Fibroblast of skin of abdomen (primary cell): ENCODE data around the gene MMP23B.
"Not testable (repeated sequence)": the region's sequence is repeated elsewhere in the genome, so short reads cannot be mapped to it uniquely, and the experiment has no call there.

Source experiments
- DNase-seq: peaks from one replicate; pipeline ENCODE4 v3.0.0-alpha.2; 2013

MMP23B gene

GRCh38 chr1:1634613-1635012, 2.6 kb downstream of the MMP23B start:
- not testable (repeated sequence) for DNase-seq

- DNase-seq = not testable (repeated sequence)
Observed at GRCh38 chr1:1636621-1637478, 4.9 kb downstream of the MMP23B start.

DNA sequence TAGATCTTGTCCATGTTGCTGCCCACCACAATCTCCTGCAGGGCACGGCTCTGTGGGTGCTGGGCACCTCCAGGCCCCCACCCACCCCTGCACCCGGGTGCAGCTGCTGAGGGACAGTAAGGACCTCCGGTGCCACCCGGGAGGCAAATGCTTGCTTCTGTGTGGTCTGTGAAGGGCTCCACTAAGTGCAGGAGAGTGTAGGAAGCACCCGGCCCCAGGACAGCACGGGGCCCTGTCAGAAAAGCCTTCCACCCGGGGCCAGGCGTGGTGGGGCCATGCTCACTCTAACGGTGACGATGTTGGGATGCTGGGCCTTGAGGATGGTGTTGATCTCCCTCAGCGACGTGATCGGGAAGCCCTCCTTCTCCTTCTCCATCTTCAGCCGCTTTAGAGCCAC, 5.5 kb downstream of the MMP23B start:
- not testable (repeated sequence) for DNase-seq

DNA sequence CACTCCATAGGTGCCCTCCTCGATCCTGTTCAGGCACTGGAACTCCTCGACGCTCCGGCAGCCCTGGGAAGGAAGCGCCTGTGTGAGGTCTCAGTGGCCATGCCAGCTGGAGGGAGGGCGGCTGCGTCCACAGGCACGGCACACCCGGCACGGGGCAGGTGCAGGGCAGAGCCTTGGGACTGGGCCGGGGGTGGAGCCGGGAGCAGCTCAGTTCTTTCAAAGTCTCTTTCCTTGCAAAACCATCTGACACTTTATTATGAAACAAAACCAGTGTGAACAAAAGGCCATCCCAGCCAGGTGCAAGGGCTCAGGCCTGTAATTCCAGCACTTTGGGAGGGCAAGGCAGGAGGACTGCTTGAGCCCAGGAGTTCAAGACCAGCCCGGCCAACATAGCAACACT, 6.6 kb downstream of the MMP23B start:
- not testable (repeated sequence) for DNase-seq

DNA sequence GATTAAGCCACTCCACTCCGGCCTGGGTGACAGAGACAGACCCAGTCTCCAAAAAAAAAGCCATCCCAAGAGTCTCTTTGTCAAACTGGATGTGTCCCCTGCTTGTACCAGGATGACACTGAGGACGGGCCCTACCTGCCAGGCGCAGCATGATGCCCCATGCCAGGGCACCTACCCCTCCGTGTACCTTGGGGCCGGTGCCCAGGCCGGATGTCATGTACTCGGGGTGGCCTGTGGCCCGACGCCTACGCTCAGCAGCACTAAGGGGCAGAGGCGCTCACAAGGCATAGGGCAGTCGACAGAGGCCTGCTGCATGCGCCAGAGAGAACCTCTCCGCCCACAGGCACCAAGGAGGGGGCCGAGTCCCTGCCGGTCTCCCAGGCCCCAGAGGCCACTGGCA, 7.4 kb downstream of the MMP23B start:
- DNase-seq = not testable (repeated sequence)

- DNase-seq = not testable (repeated sequence)
Observed at GRCh38 chr1:1640081-1640480, 8.1 kb downstream of the MMP23B start.

DNA sequence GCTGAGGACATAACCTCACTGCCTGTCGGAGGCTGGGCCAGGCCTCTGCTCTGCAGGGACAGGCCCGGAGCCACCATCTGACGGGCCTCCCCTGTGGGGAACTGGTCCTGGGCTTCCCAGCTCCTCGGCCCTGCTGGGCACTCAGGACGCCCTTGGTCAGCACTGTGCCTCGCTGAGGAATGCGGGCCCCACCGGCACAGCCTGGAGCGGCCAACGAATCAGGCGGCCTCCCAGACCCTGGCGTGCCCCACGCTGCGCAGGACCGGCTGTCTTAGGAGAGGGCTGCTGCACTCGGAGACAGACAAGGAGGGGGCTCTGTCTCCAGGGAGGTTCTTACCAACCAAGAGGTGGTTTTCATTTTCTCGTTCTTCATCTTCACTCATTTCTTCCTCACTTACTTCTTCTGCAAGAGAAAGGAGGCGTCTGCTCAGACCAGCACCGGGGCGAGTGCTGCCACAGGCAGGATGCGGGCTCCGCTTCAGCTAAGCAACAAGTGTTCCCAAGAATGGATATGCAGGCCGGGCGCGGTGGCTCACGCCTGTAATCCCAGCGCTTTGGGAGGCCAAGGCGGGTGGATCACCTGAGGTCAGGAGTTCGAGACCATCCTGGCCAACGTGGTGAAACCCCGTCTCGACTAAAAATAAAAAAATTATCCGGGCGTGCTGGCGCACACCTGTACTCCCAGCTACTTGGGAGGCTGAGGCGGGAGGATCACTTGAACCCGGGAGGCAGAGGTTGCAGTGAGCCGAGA, 8.9 kb downstream of the MMP23B start:
- DNase-seq = not testable (repeated sequence)

- not testable (repeated sequence) for DNase-seq
Observed at GRCh38 chr1:1646326-1646725, 14.4 kb downstream of the MMP23B start.

DNA sequence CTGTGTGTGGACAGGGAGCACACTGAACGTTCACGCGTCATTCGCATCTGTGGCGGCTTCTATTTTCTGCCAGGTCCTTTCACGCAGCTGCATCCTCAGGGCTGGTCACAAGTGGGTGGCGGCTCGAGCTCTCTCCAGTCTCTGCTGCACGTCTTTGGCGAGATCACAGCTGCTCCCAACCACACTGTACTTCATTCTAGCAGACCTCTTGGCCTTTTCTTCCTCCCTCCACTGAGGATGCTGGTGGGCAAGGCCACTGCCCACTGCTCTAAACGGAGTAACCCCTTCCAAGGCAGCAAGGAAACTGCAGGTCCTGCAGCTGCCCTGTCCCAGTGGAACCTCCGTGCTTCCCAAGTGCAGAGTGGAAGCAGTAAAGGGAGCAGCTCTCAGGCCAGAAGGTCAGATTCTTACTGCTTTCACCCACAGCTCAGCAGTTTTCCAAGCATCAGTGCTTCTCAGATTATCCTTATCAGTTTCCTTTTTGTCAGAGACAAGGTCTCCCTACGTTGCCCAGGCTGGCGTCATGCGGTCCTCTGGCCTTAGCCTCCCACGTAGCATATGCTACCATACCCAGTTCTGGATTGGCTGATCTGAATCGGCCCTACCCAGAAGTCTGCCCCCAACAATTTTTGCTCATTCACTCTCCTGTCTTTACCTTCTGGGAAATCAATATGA, 15.7 kb downstream of the MMP23B start:
- not testable (repeated sequence) for DNase-seq

- DNase-seq = not testable (repeated sequence)
Observed at GRCh38 chr1:1648265-1648664, 16.3 kb downstream of the MMP23B start.

- DNase-seq = peak; percentile 99
Observed at GRCh38 chr1:1658583-1659549, 26.9 kb downstream of the MMP23B start, which contains the start of gene CDK11B. Gene CDK11B, minus strand, starts transcription at chr1:1659004. Its CDS starts 1,519 bp downstream, at chr1:1657485.

DNA sequence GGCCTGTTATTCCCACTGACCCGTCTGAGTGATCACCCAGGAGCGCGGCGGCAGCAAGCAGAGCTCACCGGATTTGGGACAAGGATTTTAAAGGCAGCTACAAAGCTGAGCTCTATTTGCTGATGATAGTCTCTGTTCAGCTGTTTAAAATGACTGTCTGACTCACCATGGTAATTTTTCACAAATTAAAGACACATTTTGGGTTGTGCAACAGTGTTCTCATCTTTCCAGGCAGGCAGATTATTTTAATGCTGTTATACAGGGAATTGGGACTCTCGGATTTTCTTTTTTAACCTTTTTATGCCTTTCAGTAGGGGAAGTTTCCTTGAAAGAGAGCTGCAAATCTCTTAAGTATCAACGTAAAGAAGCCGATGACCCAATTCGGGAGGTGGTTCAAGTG, 30.4 kb downstream of the MMP23B start:
- DNase-seq = peak; percentile 35

DNA sequence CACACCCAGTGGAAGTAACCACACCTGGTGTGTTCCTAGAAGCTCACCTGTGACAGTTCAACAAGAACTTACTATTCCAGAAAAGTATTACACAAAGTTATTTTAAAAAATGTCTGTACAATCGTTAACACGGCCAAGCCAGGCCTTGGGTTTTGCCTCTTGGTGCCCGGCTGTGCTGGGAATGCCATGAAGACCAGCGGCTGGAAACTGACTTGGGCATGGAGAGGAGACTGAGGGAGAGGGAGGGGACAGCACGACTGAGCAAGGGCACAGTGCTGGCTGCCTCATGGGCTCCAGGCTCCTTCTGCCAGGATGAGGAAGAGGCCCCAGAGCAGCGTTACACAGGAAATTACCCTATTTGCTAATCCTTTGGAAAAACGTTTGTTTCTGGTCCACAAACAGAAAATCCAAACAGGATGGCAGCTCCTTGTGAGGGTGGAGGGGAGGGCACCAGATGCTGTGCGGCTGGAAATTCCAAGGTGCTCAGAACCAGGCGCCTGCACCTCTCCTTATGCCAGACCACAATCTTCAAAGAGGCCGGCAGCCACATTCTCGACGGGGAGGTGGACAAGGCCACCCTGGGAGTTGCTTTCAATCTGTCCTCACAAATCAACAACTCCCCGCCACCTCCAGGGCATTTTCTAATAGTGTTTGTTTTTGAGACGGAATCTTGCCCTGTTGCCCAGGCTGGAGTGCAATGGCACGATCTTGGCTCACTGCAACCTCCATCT, 31.0 kb downstream of the MMP23B start:
- DNase-seq = peak; percentile 27

DNA sequence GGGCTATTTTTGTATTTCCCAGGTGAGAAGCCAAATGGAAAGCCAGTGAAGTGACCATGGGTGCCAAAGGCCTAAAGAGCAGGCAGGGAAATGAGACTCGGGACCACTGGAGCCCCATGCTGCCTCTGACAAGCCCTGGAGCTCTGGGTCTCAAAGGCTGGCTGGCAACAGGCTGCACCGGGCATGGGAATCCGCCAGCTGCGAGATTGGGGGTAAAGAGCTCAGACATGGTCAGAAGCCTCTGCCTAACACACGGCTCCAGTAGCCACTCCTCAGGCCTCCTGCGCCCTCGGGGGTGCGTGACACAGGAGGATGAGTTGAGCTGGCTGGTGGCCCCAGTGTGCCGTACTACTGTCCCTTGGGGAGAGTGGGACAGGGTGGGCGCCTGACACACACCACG, 32.3 kb downstream of the MMP23B start:
- not testable (repeated sequence) for DNase-seq

- DNase-seq = no peak
Observed at GRCh38 chr1:1664941-1665814, 33.2 kb downstream of the MMP23B start.

- no peak for DNase-seq
Observed at GRCh38 chr1:1665815-1666251, 33.9 kb downstream of the MMP23B start.

DNA sequence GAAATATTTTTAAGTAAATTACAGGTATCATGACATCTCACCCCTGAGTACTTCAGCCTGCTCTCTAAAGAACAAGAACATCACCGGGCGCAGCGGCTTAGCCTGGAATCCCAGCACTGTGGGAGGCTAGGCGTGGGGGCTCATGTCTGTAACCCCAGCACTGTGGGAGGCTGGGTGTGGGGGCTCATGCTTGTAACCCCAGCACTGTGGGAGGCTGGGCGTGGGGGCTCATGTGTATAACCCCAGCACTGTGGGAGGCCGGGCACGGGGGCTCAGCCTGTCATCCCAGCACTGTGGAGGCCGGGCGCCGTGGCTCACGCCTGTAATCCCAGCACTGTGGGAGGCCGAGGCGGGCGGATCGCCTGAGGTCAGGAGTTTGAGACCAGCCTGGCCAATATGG, 34.6 kb downstream of the MMP23B start:
- no peak for DNase-seq

DNA sequence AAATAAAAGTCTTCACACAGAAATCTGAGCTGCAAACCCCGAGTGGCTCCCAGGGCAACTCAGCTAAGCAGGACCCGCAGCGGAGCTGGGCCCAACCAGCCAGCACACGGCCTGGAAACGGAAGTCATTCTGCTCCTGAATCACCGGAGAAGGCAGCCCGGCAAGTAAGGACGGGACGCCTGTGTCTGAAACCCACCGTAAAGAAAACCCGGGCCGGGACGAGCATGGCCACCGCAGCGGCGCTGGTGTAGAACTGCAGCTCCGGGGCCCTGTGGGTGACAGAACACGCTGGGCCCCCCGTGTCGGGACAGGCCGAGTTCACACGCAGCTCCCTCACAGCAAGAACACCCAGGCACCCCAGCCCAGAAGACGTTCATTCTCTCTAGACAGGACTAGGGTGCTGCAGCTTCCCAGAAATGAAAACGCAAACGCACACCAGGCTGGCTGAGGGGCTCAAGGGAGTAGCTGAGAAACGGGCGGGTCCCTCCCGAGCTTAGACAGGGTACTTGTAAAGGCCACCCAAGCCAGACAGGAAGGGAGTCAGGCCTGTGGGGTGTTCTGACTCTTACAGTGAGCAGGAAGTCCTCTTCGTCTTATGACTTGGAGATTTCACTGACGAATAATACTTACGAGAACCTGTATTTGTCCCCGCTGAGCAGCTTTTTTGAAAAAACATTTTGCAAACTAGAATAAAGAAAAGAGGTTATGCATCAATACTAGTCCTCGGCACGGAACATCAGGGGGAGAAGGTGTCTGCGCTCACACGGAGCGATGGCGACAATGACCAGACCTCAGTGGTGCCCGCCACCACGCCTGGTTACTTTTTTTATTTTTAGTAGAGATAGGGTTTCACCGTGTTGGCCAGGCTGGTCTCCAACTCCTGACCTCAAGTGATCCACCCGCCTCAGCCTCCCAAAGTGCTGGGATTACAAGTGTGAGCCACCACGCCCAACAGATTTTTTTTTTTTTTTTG, 37.8 kb downstream of the MMP23B start:
- no peak for DNase-seq

- no peak for DNase-seq
Observed at GRCh38 chr1:1670866-1671265, 38.9 kb downstream of the MMP23B start.
